Measurements from ENCODE around the gene ADCY5. TPM values are rescaled to one million over a fixed set of nuclear protein-coding genes. Genes with fewer than 3 reads are reported as not detected.

The ADCY5 gene
- total RNA-seq, 2 donors from 2014 or later = 5.6 to 7.8 TPM

DNA sequence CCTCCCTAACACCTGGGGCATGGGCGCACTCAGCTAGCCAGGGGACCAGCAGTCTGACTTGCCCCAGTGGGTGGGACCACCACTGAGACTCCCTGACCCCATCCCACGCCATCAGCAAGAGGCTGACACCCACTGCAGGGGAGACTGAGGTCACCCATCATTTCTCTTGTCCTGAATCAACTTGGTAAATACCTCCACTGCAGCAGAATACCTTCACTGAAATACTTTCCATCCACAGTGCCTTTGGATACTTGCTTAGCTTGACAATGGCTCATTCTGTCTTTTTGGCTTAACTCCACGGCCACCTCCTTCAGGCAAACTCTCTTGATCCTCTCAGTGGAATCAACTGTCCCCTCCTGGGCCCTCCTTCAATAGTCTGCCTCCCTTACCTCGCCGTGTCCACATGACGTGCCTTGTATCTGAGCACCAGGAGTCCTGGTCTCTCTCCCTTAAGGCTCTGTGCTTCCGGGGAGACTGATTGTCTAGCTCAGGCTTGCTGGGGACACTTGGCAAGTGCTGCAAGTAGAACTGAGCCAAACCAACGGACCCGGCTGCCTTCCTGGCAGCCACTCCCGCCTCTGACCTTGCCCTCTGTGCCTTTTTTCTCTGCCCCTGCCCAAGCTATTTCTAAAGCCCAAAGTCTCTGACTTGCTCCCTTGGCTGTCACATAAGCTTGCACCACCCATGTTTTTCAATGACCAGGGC lies 119.1 kb downstream of the ADCY5 start:
- H3K4me1 ChIP-seq = no peaks in the 10 kb centered on the region
- no peak overlapping the region for H3K27ac ChIP-seq
- intact Hi-C loops (cut with DNase I) = loop anchor here (5.0 kb wide), 1 partner anchor 228 kb away; no protein-coding TSS in a partner anchor
- H3K36me3 ChIP-seq = no peaks in the 10 kb centered on the region
- no peak overlapping the region for H3K4me3 ChIP-seq
- DNase-seq = no peak
- TF ChIP-seq, protein P1, sequence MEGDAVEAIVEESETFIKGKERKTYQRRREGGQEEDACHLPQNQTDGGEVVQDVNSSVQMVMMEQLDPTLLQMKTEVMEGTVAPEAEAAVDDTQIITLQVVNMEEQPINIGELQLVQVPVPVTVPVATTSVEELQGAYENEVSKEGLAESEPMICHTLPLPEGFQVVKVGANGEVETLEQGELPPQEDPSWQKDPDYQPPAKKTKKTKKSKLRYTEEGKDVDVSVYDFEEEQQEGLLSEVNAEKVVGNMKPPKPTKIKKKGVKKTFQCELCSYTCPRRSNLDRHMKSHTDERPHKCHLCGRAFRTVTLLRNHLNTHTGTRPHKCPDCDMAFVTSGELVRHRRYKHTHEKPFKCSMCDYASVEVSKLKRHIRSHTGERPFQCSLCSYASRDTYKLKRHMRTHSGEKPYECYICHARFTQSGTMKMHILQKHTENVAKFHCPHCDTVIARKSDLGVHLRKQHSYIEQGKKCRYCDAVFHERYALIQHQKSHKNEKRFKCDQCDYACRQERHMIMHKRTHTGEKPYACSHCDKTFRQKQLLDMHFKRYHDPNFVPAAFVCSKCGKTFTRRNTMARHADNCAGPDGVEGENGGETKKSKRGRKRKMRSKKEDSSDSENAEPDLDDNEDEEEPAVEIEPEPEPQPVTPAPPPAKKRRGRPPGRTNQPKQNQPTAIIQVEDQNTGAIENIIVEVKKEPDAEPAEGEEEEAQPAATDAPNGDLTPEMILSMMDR (IDR thresholded peaks at IDR 0.05) = no peak
- H3K9me3 ChIP-seq = no peaks in the 10 kb centered on the region
- no peak overlapping the region for H3K9ac ChIP-seq (ENCODE audit: low read depth in 2 of 2, low read length in 2 of 2)
- no peaks in the 10 kb centered on the region for H3K27me3 ChIP-seq

DNA sequence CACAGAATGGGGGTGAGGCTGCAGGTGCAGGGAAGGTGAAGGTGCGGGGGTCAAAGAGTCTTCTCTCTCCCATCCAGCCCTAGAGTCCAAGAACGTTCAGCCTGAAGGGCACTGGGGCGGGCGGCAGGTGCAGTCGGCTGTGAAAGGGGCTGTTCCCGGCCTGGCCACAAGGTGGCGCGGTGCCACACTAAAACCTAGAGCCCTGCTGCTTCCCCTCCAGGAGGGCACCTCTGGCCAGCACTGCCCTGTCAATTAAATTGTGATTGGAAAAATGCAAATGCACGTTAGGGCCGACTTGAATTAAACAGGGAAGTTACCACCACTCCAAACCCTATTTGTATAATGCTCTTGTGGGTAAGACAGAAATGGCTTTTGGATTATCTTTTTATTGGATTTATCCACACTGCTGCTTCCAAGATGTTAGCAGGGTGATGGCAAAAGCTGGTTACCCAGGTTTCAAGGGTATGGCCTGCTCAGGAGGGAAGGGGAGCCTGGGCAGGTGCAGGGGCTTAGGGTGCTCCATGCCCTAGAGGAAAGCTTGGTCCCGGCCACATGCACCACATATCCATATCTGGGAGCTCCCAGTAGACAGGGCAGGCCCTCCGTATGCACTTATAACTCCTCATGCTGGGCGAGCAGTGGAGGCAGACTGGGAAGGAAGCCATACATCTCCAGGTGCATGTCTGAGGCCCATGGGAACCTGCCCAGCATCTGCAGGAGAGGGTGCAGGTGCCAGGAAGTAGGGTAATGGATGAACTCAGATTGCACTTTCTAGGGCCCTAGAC lies 119.8 kb downstream of the ADCY5 start:
- H3K27ac ChIP-seq = no peak overlapping the region
- intact Hi-C loops (cut with DNase I) = loop anchor here (1.0 to 5.0 kb wide), 2 partner anchors 160 to 228 kb away; no protein-coding TSS in a partner anchor

DNA sequence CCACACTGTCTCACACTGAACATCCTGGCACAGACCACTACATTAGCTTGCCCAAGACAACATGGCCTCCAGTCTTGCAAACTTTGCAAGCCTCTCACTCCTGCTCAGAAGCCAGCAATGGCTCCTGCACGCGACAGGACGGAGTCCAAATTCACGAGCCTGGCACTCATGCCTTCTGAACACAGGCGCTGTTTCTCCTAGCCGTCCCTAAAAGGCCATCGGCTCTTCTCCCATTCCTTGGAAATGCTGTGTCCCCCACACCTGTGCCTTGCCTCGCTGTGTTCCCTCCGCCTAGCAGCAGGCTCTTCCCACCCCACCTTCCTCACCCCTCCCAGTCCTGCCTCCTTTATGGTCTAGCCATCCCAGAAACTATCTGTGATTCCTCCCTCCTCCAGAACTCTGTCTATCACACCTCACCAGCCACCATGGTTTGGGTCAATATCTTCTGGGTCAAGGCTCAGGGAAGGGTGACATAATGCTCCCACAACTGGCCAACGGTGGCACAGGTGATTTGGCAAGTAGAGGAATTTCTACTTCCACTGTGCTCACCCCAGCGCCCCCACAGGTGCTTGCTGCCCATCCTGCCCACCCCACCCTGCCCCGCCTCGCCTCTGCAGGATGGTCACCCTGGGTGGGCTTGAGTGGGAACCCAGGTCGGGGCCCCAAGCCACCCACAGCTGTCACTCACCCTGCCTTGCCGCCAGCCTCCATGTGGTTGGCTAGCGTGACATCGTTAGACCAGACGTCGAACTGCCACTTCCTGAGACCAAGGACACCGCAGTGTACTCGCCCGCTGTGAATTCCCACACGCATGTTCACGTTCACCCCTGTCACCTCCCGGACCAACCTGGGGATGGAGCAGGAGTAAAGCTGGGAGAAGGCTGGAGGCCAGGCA lies 120.7 kb downstream of the ADCY5 start:
- H3K27me3 ChIP-seq = no peaks in the 10 kb centered on the region
- intact Hi-C loops (cut with DNase I) = loop anchor here (1.0 to 5.0 kb wide), 2 partner anchors 161 to 229 kb away; no protein-coding TSS in a partner anchor
- no peaks in the 10 kb centered on the region for H3K4me1 ChIP-seq
- no peak overlapping the region for H3K9ac ChIP-seq (ENCODE audit: low read depth in 2 of 2, low read length in 2 of 2)
- no peak for DNase-seq
- no peaks in the 10 kb centered on the region for H3K36me3 ChIP-seq
- no peak overlapping the region for H3K4me3 ChIP-seq
- no peaks in the 10 kb centered on the region for H3K9me3 ChIP-seq
- TF ChIP-seq, protein P1 (IDR thresholded peaks at IDR 0.05) = no peak
- no peak overlapping the region for H3K27ac ChIP-seq

More for the DNA sequence above, 119.8 kb downstream of the ADCY5 start:
- Histone ChIP-seq H3K9ac (ENCODE audit: low read depth in 2 of 2, low read length in 2 of 2) (no peak overlapping the region), H3K4me3 (no peak overlapping the region), H3K36me3 (no peaks in the 10 kb centered on the region), H3K9me3 (no peaks in the 10 kb centered on the region), H3K27me3 (no peaks in the 10 kb centered on the region), H3K4me1 (no peaks in the 10 kb centered on the region)
- DNase-seq = peak; percentile 86
- TF ChIP-seq, protein P1 (IDR thresholded peaks at IDR 0.05) = peak; percentile 97

DNA sequence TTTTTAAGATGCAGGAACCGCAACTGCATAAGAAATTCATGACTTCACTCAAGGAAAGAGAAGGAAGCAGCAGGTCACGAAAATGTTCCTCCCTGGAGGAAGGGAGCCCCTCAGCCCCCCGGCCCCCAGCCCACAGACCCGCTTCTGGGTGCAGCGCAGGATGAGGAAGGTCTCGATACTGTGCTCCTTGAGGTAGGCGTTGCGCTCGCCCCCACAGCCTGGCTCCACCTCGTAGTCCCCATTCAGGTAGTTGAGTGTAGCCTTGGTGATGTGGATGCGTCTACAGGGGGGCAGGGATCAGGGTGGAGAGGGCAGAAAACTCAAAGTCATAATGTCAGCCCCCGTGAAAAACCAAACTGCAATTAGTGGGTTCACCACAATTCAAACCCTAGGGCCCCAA lies 121.4 kb downstream of the ADCY5 start:
- Histone ChIP-seq H3K4me1 (no peaks in the 10 kb centered on the region), H3K27me3 (no peaks in the 10 kb centered on the region), H3K9ac (ENCODE audit: low read depth in 2 of 2, low read length in 2 of 2) (no peak overlapping the region), H3K27ac (no peak overlapping the region), H3K9me3 (no peaks in the 10 kb centered on the region), H3K36me3 (no peaks in the 10 kb centered on the region), H3K4me3 (no peak overlapping the region)
- TF ChIP-seq, protein P1 (IDR thresholded peaks at IDR 0.05) = no peak
- intact Hi-C loops (cut with DNase I) = loop anchor here (5.0 kb wide), 1 partner anchor 230 kb away; no protein-coding TSS in a partner anchor
- no peak for DNase-seq

DNA sequence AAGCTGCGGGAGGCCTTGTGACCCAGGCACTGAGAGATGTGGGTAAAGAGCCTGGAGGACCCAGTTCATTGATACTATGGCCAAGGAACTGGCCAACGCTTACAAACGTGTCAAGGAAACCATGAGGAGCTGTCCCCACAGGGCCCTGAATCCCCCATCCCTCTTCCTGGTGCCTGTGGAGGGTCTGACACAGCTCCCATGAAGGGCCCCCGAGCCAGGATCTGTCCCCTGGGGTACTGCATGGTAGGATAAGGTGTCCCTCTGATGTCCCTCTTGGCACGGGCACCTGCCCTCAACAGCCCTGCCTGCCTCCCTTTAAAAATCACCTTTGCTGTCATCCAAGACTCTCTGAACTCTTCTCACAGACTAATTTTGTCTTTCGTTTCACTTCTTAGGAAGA lies 122.4 kb downstream of the ADCY5 start:
- Histone ChIP-seq H3K36me3 (no peaks in the 10 kb centered on the region), H3K27me3 (no peaks in the 10 kb centered on the region)
- DNase-seq = no peak

More for the DNA sequence above, 122.4 kb downstream of the ADCY5 start:
- H3K4me1 ChIP-seq = no peaks in the 10 kb centered on the region
- intact Hi-C loops (cut with DNase I) = loop anchor here (5.0 kb wide), 1 partner anchor 231 kb away; no protein-coding TSS in a partner anchor
- TF ChIP-seq, protein P1 (IDR thresholded peaks at IDR 0.05) = no peak
- no peak overlapping the region for H3K9ac ChIP-seq (ENCODE audit: low read depth in 2 of 2, low read length in 2 of 2)
- H3K4me3 ChIP-seq = no peak overlapping the region
- H3K27ac ChIP-seq = no peak overlapping the region
- no peaks in the 10 kb centered on the region for H3K9me3 ChIP-seq
